Breast epithelium (tissue), 3 donors: ENCODE measurements around the gene P3H2.

ENCODE experiments used
- POLR2A ChIP-seq: fragments of 450-650 bp; IDR thresholded peaks from one replicate; pipeline ENCODE4 v1.6.1; 2016; ENCODE audit warnings: antibody characterized with exemption, mild to moderate bottlenecking, moderate library complexity
- POLR2AphosphoS5 ChIP-seq, 3 donors: sonication (generic); formaldehyde crosslinking; IDR thresholded peaks; one replicate each; pipeline ENCODE4 v1.6.1; 2017; ENCODE audit warnings: antibody characterized with exemption in 3 of 3
- TF ChIP-seq, protein P1 (sequence below), 3 donors: fragments of 450-650 bp; IDR thresholded peaks; one replicate each; pipeline ENCODE4 v1.5.1; 2016 to 2017; ENCODE audit warnings: antibody characterized with exemption in 3 of 3, mild to moderate bottlenecking in 3 of 3, moderate library complexity in 3 of 3

DNA sequence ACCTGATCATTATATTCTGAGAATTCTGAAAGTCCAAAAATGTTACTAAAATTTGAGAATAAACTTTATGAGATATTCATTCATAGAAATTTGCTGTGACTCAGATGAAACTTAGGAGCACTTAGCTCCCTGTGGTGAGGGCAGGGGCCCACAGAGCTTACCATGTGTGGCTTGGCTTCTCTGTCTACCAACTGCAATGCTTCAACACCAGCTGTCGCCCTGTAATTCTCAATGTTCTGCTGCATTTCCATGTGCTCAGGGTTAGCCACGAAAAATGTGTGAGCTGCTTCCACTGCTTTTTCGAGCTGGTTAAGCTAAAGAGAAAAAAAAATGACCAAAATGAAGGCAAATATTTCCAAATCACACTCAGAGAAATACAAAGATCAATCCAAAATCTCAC, 125.6 kb downstream of the P3H2 start:
- TF ChIP-seq, protein P1, sequence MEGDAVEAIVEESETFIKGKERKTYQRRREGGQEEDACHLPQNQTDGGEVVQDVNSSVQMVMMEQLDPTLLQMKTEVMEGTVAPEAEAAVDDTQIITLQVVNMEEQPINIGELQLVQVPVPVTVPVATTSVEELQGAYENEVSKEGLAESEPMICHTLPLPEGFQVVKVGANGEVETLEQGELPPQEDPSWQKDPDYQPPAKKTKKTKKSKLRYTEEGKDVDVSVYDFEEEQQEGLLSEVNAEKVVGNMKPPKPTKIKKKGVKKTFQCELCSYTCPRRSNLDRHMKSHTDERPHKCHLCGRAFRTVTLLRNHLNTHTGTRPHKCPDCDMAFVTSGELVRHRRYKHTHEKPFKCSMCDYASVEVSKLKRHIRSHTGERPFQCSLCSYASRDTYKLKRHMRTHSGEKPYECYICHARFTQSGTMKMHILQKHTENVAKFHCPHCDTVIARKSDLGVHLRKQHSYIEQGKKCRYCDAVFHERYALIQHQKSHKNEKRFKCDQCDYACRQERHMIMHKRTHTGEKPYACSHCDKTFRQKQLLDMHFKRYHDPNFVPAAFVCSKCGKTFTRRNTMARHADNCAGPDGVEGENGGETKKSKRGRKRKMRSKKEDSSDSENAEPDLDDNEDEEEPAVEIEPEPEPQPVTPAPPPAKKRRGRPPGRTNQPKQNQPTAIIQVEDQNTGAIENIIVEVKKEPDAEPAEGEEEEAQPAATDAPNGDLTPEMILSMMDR (IDR thresholded peaks at IDR 0.05): no peak
- TF ChIP-seq POLR2A: no peak
- TF ChIP-seq POLR2AphosphoS5 (IDR thresholded peaks at IDR 0.05): no peak
